CD4-positive, alpha-beta T cell (primary cell): ENCODE data around the gene CFAP119. TPM values are rescaled to one million over a fixed set of nuclear protein-coding genes. Genes with fewer than 3 reads are reported as not detected.

Experiments used
- ATAC-seq: fragments of 200-7000 bp; cut with Tn5 transposase; one replicate; pipeline ENCODE4 v1.10.0; 2022; ENCODE audit warnings: mild to moderate bottlenecking; ENCODE audit not compliant: poor library complexity
- CTCF ChIA-PET: fragments of 350-600 bp; sonication (Branson Sonifier 250); formaldehyde crosslinking; loops from one replicate; lab custom pipeline; 2021; ENCODE audit warnings: antibody characterized with exemption, inconsistent platforms; lab: Charles Lee
- POLR2A ChIA-PET: fragments of 350-600 bp; sonication (Branson Sonifier 250); formaldehyde crosslinking; loops from one replicate; lab custom pipeline; 2021; ENCODE audit warnings: antibody characterized with exemption, inconsistent platforms; lab: Charles Lee
- DNase-seq, 14 experiments: peaks; one replicate each; pipeline ENCODE4 v3.0.0-alpha.2; 2013 to 2020; ENCODE audit warnings: mixed read lengths in 2 of 14
- H3K27ac ChIP-seq, 2 donors: one replicate each; pipeline versions ENCODE4 v1.5.1 to v1.7.0; 2013; ENCODE audit warnings: low read length in 2 of 2, low read depth in 1 of 2, mild to moderate bottlenecking in 1 of 2
- H3K27me3 ChIP-seq, 2 experiments: 1 replicate in 1 of 2; 2 replicates in 1 of 2; pipeline versions ENCODE4 v1.6.1 to v1.7.0; 2013; ENCODE audit warnings: low read length in 2 of 2, control low read depth in 1 of 2, mild to moderate bottlenecking in 1 of 2, moderate library complexity in 1 of 2; ENCODE audit not compliant: insufficient read depth in 2 of 2, control insufficient read depth in 1 of 2
- H3K36me3 ChIP-seq: one replicate; pipeline ENCODE4 v1.6.1; 2013; ENCODE audit warnings: low read length, control low read depth; ENCODE audit not compliant: insufficient read depth
- H3K4me1 ChIP-seq: one replicate; pipeline ENCODE4 v1.6.1; 2013; ENCODE audit warnings: low read length, control low read depth; ENCODE audit not compliant: insufficient read depth
- H3K4me3 ChIP-seq: one replicate; pipeline ENCODE4 v1.5.1; 2013; ENCODE audit warnings: mild to moderate bottlenecking, low read length, moderate library complexity
- H3K9me3 ChIP-seq, 2 experiments: 1 replicate in 1 of 2; 2 replicates in 1 of 2; pipeline versions ENCODE4 v1.6.1 to v1.7.0; 2013; ENCODE audit warnings: low read length in 2 of 2, mild to moderate bottlenecking in 2 of 2, control low read depth in 1 of 2, moderate library complexity in 1 of 2; ENCODE audit not compliant: control insufficient read depth in 1 of 2, insufficient read depth in 1 of 2
- H3K27ac Mint-ChIP-seq: one replicate; pipeline ENCODE4 v1.8.0; 2020; ENCODE audit warnings: mixed read lengths
- H3K27me3 Mint-ChIP-seq: one replicate; pipeline ENCODE4 v1.8.0; 2021; ENCODE audit warnings: mixed read lengths
- H3K36me3 Mint-ChIP-seq: one replicate; pipeline ENCODE4 v1.8.0; 2021; ENCODE audit warnings: low read depth, mixed read lengths
- H3K4me1 Mint-ChIP-seq: one replicate; pipeline ENCODE4 v1.8.0; 2021; ENCODE audit warnings: low read depth, mixed read lengths
- H3K4me3 Mint-ChIP-seq: one replicate; pipeline ENCODE4 v1.8.0; 2020; ENCODE audit warnings: mild to moderate bottlenecking, mixed read lengths
- H3K9me3 Mint-ChIP-seq: one replicate; pipeline ENCODE4 v1.8.0; 2020; ENCODE audit warnings: mixed read lengths
- CTCF ChIP-seq: fragments of 200-600 bp; IDR thresholded peaks from one replicate; pipeline ENCODE4 v1.8.0; 2022; ENCODE audit warnings: antibody characterized with exemption, mild to moderate bottlenecking
- intact Hi-C, 2 experiments: fragments of 100-400 bp; cut with DNase I in 1 of 2; cut with micrococcal nuclease in 1 of 2; formaldehyde crosslinking; loops; one replicate each; pipeline versions ENCODE4 v1.15.1 to v1.9.0; 2023 to 2025; cut with DNase I, micrococcal nuclease
- total RNA-seq, 174 experiments: library from RNA in 2 of 174; stranded (reverse) in 2 of 174; gene quantifications; one replicate each; pipeline ENCODE4 v1.2.3 and lab custom pipeline; 2021 to 2026

Gene CFAP119
- total RNA-seq, 2 experiments from 2014 or later = 1.7 to 2.2 TPM

GRCh38 chr16:30744183-30744582 is 17.7 kb downstream of the CFAP119 start:
- no peak for TF ChIP-seq CTCF
- ChIA-PET POLR2A (no interaction called here), CTCF (no interaction called here)
- no peak overlapping the region for H3K27ac Mint-ChIP-seq
- Histone ChIP-seq H3K4me1 (peaks cover 12% of the 10 kb centered on the region), H3K4me3 (no peak overlapping the region), H3K27ac (no peak overlapping the region), H3K27me3 (no peaks in the 10 kb centered on the region), H3K9me3 (no peaks in the 10 kb centered on the region), H3K36me3 (peaks cover 26% of the 10 kb centered on the region)
- DNase-seq = no peak
- H3K4me3 Mint-ChIP-seq = no peak overlapping the region
- peaks cover 46% of the 10 kb centered on the region for H3K36me3 Mint-ChIP-seq
- H3K27me3 Mint-ChIP-seq = no peaks in the 10 kb centered on the region
- no peaks in the 10 kb centered on the region for H3K9me3 Mint-ChIP-seq
- H3K4me1 Mint-ChIP-seq = peaks cover 17% of the 10 kb centered on the region
- no peak for ATAC-seq
- intact Hi-C loops = no loop called here

GRCh38 chr16:30743716-30744115 is 18.1 kb downstream of the CFAP119 start:
- POLR2A ChIA-PET = no interaction called here
- intact Hi-C loops = no loop called here

GRCh38 chr16:30741461-30741914 is 20.4 kb downstream of the CFAP119 start:
- Mint-ChIP-seq H3K4me1 (peaks cover 5% of the 10 kb centered on the region), H3K4me3 (no peak overlapping the region), H3K27ac (peak overlapping the region; percentile 37), H3K9me3 (no peaks in the 10 kb centered on the region), H3K27me3 (no peaks in the 10 kb centered on the region), H3K36me3 (peaks cover 65% of the 10 kb centered on the region)
- ChIA-PET POLR2A (no interaction called here), CTCF (no interaction called here)
- Histone ChIP-seq H3K9me3 (no peaks in the 10 kb centered on the region), H3K4me1 (no peaks in the 10 kb centered on the region), H3K27me3 (no peaks in the 10 kb centered on the region), H3K36me3 (peaks cover 53% of the 10 kb centered on the region), H3K27ac (no peak overlapping the region), H3K4me3 (no peak overlapping the region)
- peak in 1 of 14 experiments; percentile 22 for DNase-seq
- ATAC-seq = no peak
- no peak for TF ChIP-seq CTCF
- intact Hi-C loops = no loop called here

More at GRCh38 chr16:30743716-30744115, 18.1 kb downstream of the CFAP119 start:
- Mint-ChIP-seq H3K27ac (no peak overlapping the region), H3K4me3 (no peak overlapping the region), H3K27me3 (no peaks in the 10 kb centered on the region), H3K9me3 (no peaks in the 10 kb centered on the region), H3K36me3 (peaks cover 49% of the 10 kb centered on the region), H3K4me1 (peaks cover 17% of the 10 kb centered on the region)
- CTCF ChIA-PET = no interaction called here
- Histone ChIP-seq H3K27ac (no peak overlapping the region), H3K4me1 (peaks cover 8% of the 10 kb centered on the region), H3K9me3 (no peaks in the 10 kb centered on the region), H3K27me3 (no peaks in the 10 kb centered on the region), H3K4me3 (no peak overlapping the region), H3K36me3 (peaks cover 31% of the 10 kb centered on the region)
- DNase-seq = no peak
- no peak for TF ChIP-seq CTCF
- no peak for ATAC-seq
